ENCODE results near the gene TRIM46. TPM values are rescaled to one million over a fixed set of nuclear protein-coding genes. Genes with fewer than 3 reads are reported as not detected.

Gene TRIM46
- total and polyA plus RNA-seq, 2 of the 13 experiments (the other 11 are each of a cell fraction or from before 2014, with no cell fraction given) = 0.04 to 0.09 TPM

GRCh38 chr1:155128755-155129473 lies 44.7 kb upstream of the TRIM46 start (continued):
- TF ChIP-seq ARNTL (CRISPR knock-in tag; IDR thresholded peaks at IDR 0.05) (peak; percentile 89), ZNF564 (CRISPR knock-in tag; IDR thresholded peaks at IDR 0.05) (no peak), ZBTB40 (IDR thresholded peaks at IDR 0.05) (no peak), ZBTB40 (CRISPR knock-in tag; IDR thresholded peaks at IDR 0.05) (no peak), BHLHE40 (IDR thresholded peaks at IDR 0.05; ENCODE audit: low read length) (no peak), ZNF501 (CRISPR knock-in tag; IDR thresholded peaks at IDR 0.05) (0 out of 2 replicates have a peak, but pooled peaks have one; percentile 12), ATF7-NPFF (CRISPR knock-in tag; IDR thresholded peaks at IDR 0.05; ENCODE audit: low read depth) (peak; percentile 32; the same call in 1 of the 2 replicates), SP1 (IDR thresholded peaks at IDR 0.05) (no peak), SP1 (CRISPR knock-in tag; IDR thresholded peaks at IDR 0.05) (no peak), TEF (CRISPR knock-in tag; IDR thresholded peaks at IDR 0.05) (no peak), CCDC6 (CRISPR knock-in tag; IDR thresholded peaks at IDR 0.05) (peak; percentile 23; the same call in 1 of the 2 replicates), ZFP36L1 (CRISPR knock-in tag; IDR thresholded peaks at IDR 0.05) (0 out of 2 replicates have a peak, but pooled peaks have one; percentile 48), ZNF746 (CRISPR knock-in tag; IDR thresholded peaks at IDR 0.05) (peak; percentile 97)
- TF ChIP-seq, protein P1, sequence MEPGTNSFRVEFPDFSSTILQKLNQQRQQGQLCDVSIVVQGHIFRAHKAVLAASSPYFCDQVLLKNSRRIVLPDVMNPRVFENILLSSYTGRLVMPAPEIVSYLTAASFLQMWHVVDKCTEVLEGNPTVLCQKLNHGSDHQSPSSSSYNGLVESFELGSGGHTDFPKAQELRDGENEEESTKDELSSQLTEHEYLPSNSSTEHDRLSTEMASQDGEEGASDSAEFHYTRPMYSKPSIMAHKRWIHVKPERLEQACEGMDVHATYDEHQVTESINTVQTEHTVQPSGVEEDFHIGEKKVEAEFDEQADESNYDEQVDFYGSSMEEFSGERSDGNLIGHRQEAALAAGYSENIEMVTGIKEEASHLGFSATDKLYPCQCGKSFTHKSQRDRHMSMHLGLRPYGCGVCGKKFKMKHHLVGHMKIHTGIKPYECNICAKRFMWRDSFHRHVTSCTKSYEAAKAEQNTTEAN (CRISPR knock-in tag; conservative IDR thresholded peaks at IDR 0.05) = peak; percentile 89
- TF ChIP-seq, protein P2, sequence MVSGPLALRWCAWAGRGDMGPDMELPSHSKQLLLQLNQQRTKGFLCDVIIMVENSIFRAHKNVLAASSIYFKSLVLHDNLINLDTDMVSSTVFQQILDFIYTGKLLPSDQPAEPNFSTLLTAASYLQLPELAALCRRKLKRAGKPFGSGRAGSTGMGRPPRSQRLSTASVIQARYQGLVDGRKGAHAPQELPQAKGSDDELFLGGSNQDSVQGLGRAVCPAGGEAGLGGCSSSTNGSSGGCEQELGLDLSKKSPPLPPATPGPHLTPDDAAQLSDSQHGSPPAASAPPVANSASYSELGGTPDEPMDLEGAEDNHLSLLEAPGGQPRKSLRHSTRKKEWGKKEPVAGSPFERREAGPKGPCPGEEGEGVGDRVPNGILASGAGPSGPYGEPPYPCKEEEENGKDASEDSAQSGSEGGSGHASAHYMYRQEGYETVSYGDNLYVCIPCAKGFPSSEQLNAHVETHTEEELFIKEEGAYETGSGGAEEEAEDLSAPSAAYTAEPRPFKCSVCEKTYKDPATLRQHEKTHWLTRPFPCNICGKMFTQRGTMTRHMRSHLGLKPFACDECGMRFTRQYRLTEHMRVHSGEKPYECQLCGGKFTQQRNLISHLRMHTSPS (CRISPR knock-in tag; IDR thresholded peaks at IDR 0.05; ENCODE audit: low read depth) = peak; percentile 99
